Progenitor cell of endocrine pancreas (in vitro differentiated cells): ENCODE results near the gene FGD5. TPM values are rescaled to one million over a fixed set of nuclear protein-coding genes. Genes with fewer than 3 reads are reported as not detected.

Experiments
- DNase-seq: peaks from one replicate; pipeline ENCODE4 v3.0.0; 2021; ENCODE audit warnings: low spot score; ENCODE audit not compliant: unreplicated experiment
- H3K27ac Mint-ChIP-seq: 2 replicates; pipeline ENCODE4 v1.8.0; 2021; ENCODE audit warnings: mild to moderate bottlenecking, moderate library complexity, mixed read lengths
- H3K27me3 Mint-ChIP-seq: 2 replicates; pipeline ENCODE4 v1.8.0; 2021; ENCODE audit warnings: mixed read lengths
- H3K36me3 Mint-ChIP-seq: 2 replicates; pipeline ENCODE4 v1.8.0; 2022; ENCODE audit warnings: mixed read lengths; ENCODE audit not compliant: insufficient read depth
- H3K4me1 Mint-ChIP-seq: 2 replicates; pipeline ENCODE4 v1.8.0; 2021; ENCODE audit warnings: low read depth, mixed read lengths
- H3K4me3 Mint-ChIP-seq: 2 replicates; pipeline ENCODE4 v1.8.0; 2021; ENCODE audit warnings: low read depth, mild to moderate bottlenecking, moderate library complexity, mixed read lengths
- H3K9me3 Mint-ChIP-seq: 2 replicates; pipeline ENCODE4 v1.8.0; 2021; ENCODE audit warnings: low read depth, mixed read lengths
- CTCF ChIP-seq: fragments of 200-600 bp; sonication (generic); IDR thresholded peaks from one replicate; pipeline ENCODE4 v1.5.0; 2021; ENCODE audit warnings: antibody characterized with exemption, mild to moderate bottlenecking; ENCODE audit not compliant: unreplicated experiment
- total RNA-seq: library from RNA; stranded (reverse); gene quantifications from 2 replicates; pipeline ENCODE4 v1.2.1, GENCODE V29; 2021

Gene FGD5
- total RNA-seq, 1 donor from 2014 or later: 0.17 TPM

GRCh38 chr3:14886101-14886500 is 67.3 kb downstream of the FGD5 start:
- TF ChIP-seq CTCF: no peak
- no peak overlapping the region for H3K27ac Mint-ChIP-seq
- H3K4me3 Mint-ChIP-seq: no peak overlapping the region
- DNase-seq: no peak
- peaks cover 47% of the 10 kb centered on the region for H3K27me3 Mint-ChIP-seq
- peaks cover 23% of the 10 kb centered on the region for H3K4me1 Mint-ChIP-seq
- H3K36me3 Mint-ChIP-seq: no peaks in the 10 kb centered on the region
- no peaks in the 10 kb centered on the region for H3K9me3 Mint-ChIP-seq

- no peak for TF ChIP-seq CTCF
- no peak overlapping the region for H3K4me3 Mint-ChIP-seq
- H3K36me3 Mint-ChIP-seq: no peaks in the 10 kb centered on the region
- DNase-seq: no peak
- H3K9me3 Mint-ChIP-seq: no peaks in the 10 kb centered on the region
- no peak overlapping the region for H3K27ac Mint-ChIP-seq
- peaks cover 22% of the 10 kb centered on the region for H3K4me1 Mint-ChIP-seq
- H3K27me3 Mint-ChIP-seq: peaks cover 48% of the 10 kb centered on the region
These were observed 70.4 kb downstream of the FGD5 start for GRCh38 chr3:14889205-14889604.

GRCh38 chr3:14889943-14890342 is 71.2 kb downstream of the FGD5 start:
- Mint-ChIP-seq H3K36me3 (no peaks in the 10 kb centered on the region), H3K9me3 (no peaks in the 10 kb centered on the region), H3K27ac (no peak overlapping the region), H3K27me3 (peaks cover 49% of the 10 kb centered on the region), H3K4me3 (no peak overlapping the region), H3K4me1 (peaks cover 16% of the 10 kb centered on the region)
- no peak for TF ChIP-seq CTCF
- no peak for DNase-seq

- TF ChIP-seq CTCF: no peak
- no peak for DNase-seq
- H3K4me1 Mint-ChIP-seq: peaks cover 14% of the 10 kb centered on the region
- H3K4me3 Mint-ChIP-seq: no peak overlapping the region
- H3K27me3 Mint-ChIP-seq: peaks cover 52% of the 10 kb centered on the region
- H3K36me3 Mint-ChIP-seq: no peaks in the 10 kb centered on the region
- H3K9me3 Mint-ChIP-seq: no peaks in the 10 kb centered on the region
- H3K27ac Mint-ChIP-seq: no peak overlapping the region
These were observed 71.7 kb downstream of the FGD5 start for GRCh38 chr3:14890476-14890875.

GRCh38 chr3:14891135-14892132 is 72.7 kb downstream of the FGD5 start:
- H3K9me3 Mint-ChIP-seq: no peaks in the 10 kb centered on the region
- peaks cover 50% of the 10 kb centered on the region for H3K27me3 Mint-ChIP-seq
- TF ChIP-seq CTCF: no peak
- H3K4me3 Mint-ChIP-seq: no peak overlapping the region
- no peak overlapping the region for H3K27ac Mint-ChIP-seq
- H3K4me1 Mint-ChIP-seq: peaks cover 14% of the 10 kb centered on the region
- H3K36me3 Mint-ChIP-seq: no peaks in the 10 kb centered on the region
- no peak for DNase-seq
